HepG2 (cell line): ENCODE measurements around the gene ITM2B. TPM values are rescaled to one million over a fixed set of nuclear protein-coding genes. Genes with fewer than 3 reads are reported as not detected.

Experiments used
- BRCA1 ChIP-seq: sonication (generic); formaldehyde crosslinking; IDR thresholded peaks from 2 replicates; pipeline ENCODE4 v1.4.0; 2020; ENCODE audit warnings: missing genetic modification reagents
- CC2D1A ChIP-seq: sonication (generic); formaldehyde crosslinking; IDR thresholded peaks from 2 replicates; pipeline ENCODE4 v1.8.1; 2023; ENCODE audit warnings: mild to moderate bottlenecking, missing genetic modification reagents
- HDAC6 ChIP-seq: fragments of 200-600 bp; sonication (generic); IDR thresholded peaks from 2 replicates; pipeline ENCODE4 v1.7.0; 2017; ENCODE audit warnings: mild to moderate bottlenecking, antibody characterized with exemption, low read length, low read depth
- HIVEP1 ChIP-seq: sonication (generic); formaldehyde crosslinking; IDR thresholded peaks from 2 replicates; pipeline ENCODE4 v1.4.0; 2020; ENCODE audit warnings: mild to moderate bottlenecking, missing genetic modification reagents
- HOXA3 ChIP-seq: sonication (generic); formaldehyde crosslinking; IDR thresholded peaks from 2 replicates; pipeline ENCODE4 v1.5.0; 2020; ENCODE audit warnings: missing genetic modification reagents
- HOXA5 ChIP-seq: sonication (generic); formaldehyde crosslinking; IDR thresholded peaks from 2 replicates; pipeline ENCODE4 v1.4.0; 2020; ENCODE audit warnings: missing genetic modification reagents
- KLF11 ChIP-seq: IDR thresholded peaks from 2 replicates; pipeline ENCODE4 v1.6.1; 2016; ENCODE audit warnings: missing compliant biosample characterization
- MEF2D ChIP-seq: sonication (generic); formaldehyde crosslinking; IDR thresholded peaks from 2 replicates; pipeline ENCODE4 v1.5.1; 2020; ENCODE audit warnings: mild to moderate bottlenecking, missing genetic modification reagents
- NCOA2 ChIP-seq: sonication (generic); formaldehyde crosslinking; IDR thresholded peaks from 2 replicates; pipeline ENCODE4 v1.8.0; 2022; ENCODE audit warnings: inconsistent platforms
- NFE2 ChIP-seq: sonication (generic); formaldehyde crosslinking; IDR thresholded peaks from 2 replicates; pipeline ENCODE4 v1.4.0; 2020; ENCODE audit warnings: missing genetic modification reagents
- NFIB ChIP-seq: sonication (generic); formaldehyde crosslinking; IDR thresholded peaks from 2 replicates; pipeline ENCODE4 v1.9.0; 2021; ENCODE audit warnings: missing genetic modification reagents, mild to moderate bottlenecking, borderline replicate concordance
- ONECUT2 ChIP-seq: sonication (generic); formaldehyde crosslinking; IDR thresholded peaks from 2 replicates; pipeline ENCODE4 v1.4.0; 2020; ENCODE audit warnings: missing genetic modification reagents
- RXRA ChIP-seq: sonication (generic); formaldehyde crosslinking; IDR thresholded peaks from 2 replicates; pipeline ENCODE4 v1.5.1; 2020; ENCODE audit warnings: missing genetic modification reagents
- SMC3 ChIP-seq: IDR thresholded peaks from 2 replicates; pipeline ENCODE4 v1.6.1; 2011; ENCODE audit warnings: low read length, improper control_type of control experiment
- ZBTB8A ChIP-seq: sonication (generic); formaldehyde crosslinking; IDR thresholded peaks from 2 replicates; pipeline ENCODE4 v1.4.0; 2020; ENCODE audit warnings: mild to moderate bottlenecking, low read depth, missing genetic modification reagents, borderline replicate concordance
- ZEB1 ChIP-seq: IDR thresholded peaks from 2 replicates; pipeline ENCODE4 v1.6.1; 2012; ENCODE audit warnings: mild to moderate bottlenecking, low read depth, inconsistent platforms; ENCODE audit not compliant: insufficient replicate concordance
- ZNF136 ChIP-seq: sonication (generic); formaldehyde crosslinking; IDR thresholded peaks from 2 replicates; pipeline ENCODE4 v1.8.1; 2022; ENCODE audit warnings: low read depth, mild to moderate bottlenecking, moderate library complexity, missing genetic modification reagents
- ZNF160 ChIP-seq: sonication (generic); formaldehyde crosslinking; IDR thresholded peaks from 2 replicates; pipeline ENCODE4 v1.8.0; 2022; ENCODE audit warnings: mild to moderate bottlenecking, inconsistent platforms, missing genetic modification reagents
- ZNF329 ChIP-seq: sonication (generic); formaldehyde crosslinking; IDR thresholded peaks from 2 replicates; pipeline ENCODE4 v1.9.0; 2021; ENCODE audit warnings: low read depth, mild to moderate bottlenecking, missing genetic modification reagents
- ZNF484 ChIP-seq: sonication (generic); formaldehyde crosslinking; IDR thresholded peaks from 2 replicates; pipeline ENCODE4 v1.5.1; 2020; ENCODE audit warnings: mild to moderate bottlenecking, low read depth, missing genetic modification reagents, borderline replicate concordance
- ZNF549 ChIP-seq: sonication (generic); formaldehyde crosslinking; IDR thresholded peaks from 2 replicates; pipeline ENCODE4 v1.5.0; 2020; ENCODE audit warnings: missing genetic modification reagents
- ZNF607 ChIP-seq: sonication (generic); formaldehyde crosslinking; IDR thresholded peaks from 2 replicates; pipeline ENCODE4 v1.5.1; 2020; ENCODE audit warnings: missing genetic modification reagents, mild to moderate bottlenecking, borderline replicate concordance
- polyA plus RNA-seq, 8 experiments: library from polyadenylated mRNA; depleted of rRNA in 3 of 8; stranded (reverse) in 7 of 8; unstranded in 1 of 8; fragments of >200 nt; fragmentation: Illumina TruSeq in 4 of 8; extraction: Trizol in 4 of 8; gene quantifications; 2 replicates each; pipeline versions ENCODE4 v1.2.1 to v1.2.3, GENCODE V29; 2011 to 2016; ENCODE audit warnings: low read depth in 4 of 8, missing spikeins in 1 of 8, mixed read lengths in 1 of 8; ENCODE audit not compliant: insufficient read depth in 1 of 8
- total RNA-seq, 5 experiments: library from RNA; depleted of rRNA; stranded (reverse); fragments of >200 nt; fragmentation: Illumina TruSeq; extraction: Trizol; gene quantifications; 2 replicates each; pipeline ENCODE4 v1.2.3, GENCODE V29; 2016; ENCODE audit warnings: low read depth in 1 of 5
- TF ChIP-seq, protein P1 (sequence below): sonication (generic); formaldehyde crosslinking; IDR thresholded peaks from 2 replicates; pipeline ENCODE4 v1.9.0; 2022; ENCODE audit warnings: missing genetic modification reagents, mild to moderate bottlenecking, borderline replicate concordance
- TF ChIP-seq, protein P2 (sequence below): sonication (generic); formaldehyde crosslinking; IDR thresholded peaks from 2 replicates; pipeline ENCODE4 v1.5.1; 2020; ENCODE audit warnings: missing genetic modification reagents, mild to moderate bottlenecking, borderline replicate concordance
- TF ChIP-seq, protein P3 (sequence below): sonication (generic); formaldehyde crosslinking; IDR thresholded peaks from 2 replicates; pipeline ENCODE4 v1.8.0; 2023; ENCODE audit warnings: mild to moderate bottlenecking, missing genetic modification reagents
- TF ChIP-seq, protein P4 (sequence below): sonication (generic); formaldehyde crosslinking; IDR thresholded peaks from 2 replicates; pipeline ENCODE4 v1.4.0; 2020; ENCODE audit warnings: missing genetic modification reagents

Gene ITM2B
- total and polyA plus RNA-seq, 2 of the 13 experiments (the other 11 are each of a cell fraction or from before 2014, with no cell fraction given) = 158 to 373 TPM

GRCh38 chr13:48232420-48233045, 473 bp upstream of the ITM2B start (continued):
- TF ChIP-seq, protein P1, sequence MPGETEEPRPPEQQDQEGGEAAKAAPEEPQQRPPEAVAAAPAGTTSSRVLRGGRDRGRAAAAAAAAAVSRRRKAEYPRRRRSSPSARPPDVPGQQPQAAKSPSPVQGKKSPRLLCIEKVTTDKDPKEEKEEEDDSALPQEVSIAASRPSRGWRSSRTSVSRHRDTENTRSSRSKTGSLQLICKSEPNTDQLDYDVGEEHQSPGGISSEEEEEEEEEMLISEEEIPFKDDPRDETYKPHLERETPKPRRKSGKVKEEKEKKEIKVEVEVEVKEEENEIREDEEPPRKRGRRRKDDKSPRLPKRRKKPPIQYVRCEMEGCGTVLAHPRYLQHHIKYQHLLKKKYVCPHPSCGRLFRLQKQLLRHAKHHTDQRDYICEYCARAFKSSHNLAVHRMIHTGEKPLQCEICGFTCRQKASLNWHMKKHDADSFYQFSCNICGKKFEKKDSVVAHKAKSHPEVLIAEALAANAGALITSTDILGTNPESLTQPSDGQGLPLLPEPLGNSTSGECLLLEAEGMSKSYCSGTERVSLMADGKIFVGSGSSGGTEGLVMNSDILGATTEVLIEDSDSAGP (CRISPR knock-in tag) = 0 out of 2 replicates have a peak, but pooled peaks have one; percentile 1
- TF ChIP-seq ZNF484 (CRISPR knock-in tag) (no peak), RXRA (CRISPR knock-in tag) (peak; percentile 27; the same call in 1 of the 2 replicates), HOXA5 (CRISPR knock-in tag) (peak; percentile 61), NCOA2 (CRISPR knock-in tag) (peak; percentile 37; the same call in 1 of the 2 replicates), ZNF329 (CRISPR knock-in tag) (no peak), HDAC6 (no peak), CC2D1A (CRISPR knock-in tag) (no peak), ZNF136 (0 out of 2 replicates have a peak, but pooled peaks have one; percentile 13), SMC3 (no peak), HIVEP1 (CRISPR knock-in tag) (no peak), ZNF160 (CRISPR knock-in tag) (no peak), ZBTB8A (CRISPR knock-in tag) (no peak), ONECUT2 (CRISPR knock-in tag) (no peak), MEF2D (CRISPR knock-in tag) (no peak; the same call in 1 of the 2 replicates), ZNF549 (CRISPR knock-in tag) (no peak), NFIB (CRISPR knock-in tag) (no peak), BRCA1 (0 out of 2 replicates have a peak, but pooled peaks have one; percentile 44), ZEB1 (no peak), KLF11 (no peak), NFE2 (CRISPR knock-in tag) (no peak), ZNF607 (CRISPR knock-in tag) (peak; percentile 12; the same call in 1 of the 2 replicates), HOXA3 (CRISPR knock-in tag) (0 out of 2 replicates have a peak, but pooled peaks have one; percentile 10)
- TF ChIP-seq, protein P2, sequence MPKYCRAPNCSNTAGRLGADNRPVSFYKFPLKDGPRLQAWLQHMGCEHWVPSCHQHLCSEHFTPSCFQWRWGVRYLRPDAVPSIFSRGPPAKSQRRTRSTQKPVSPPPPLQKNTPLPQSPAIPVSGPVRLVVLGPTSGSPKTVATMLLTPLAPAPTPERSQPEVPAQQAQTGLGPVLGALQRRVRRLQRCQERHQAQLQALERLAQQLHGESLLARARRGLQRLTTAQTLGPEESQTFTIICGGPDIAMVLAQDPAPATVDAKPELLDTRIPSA = no peak
- TF ChIP-seq, protein P3, sequence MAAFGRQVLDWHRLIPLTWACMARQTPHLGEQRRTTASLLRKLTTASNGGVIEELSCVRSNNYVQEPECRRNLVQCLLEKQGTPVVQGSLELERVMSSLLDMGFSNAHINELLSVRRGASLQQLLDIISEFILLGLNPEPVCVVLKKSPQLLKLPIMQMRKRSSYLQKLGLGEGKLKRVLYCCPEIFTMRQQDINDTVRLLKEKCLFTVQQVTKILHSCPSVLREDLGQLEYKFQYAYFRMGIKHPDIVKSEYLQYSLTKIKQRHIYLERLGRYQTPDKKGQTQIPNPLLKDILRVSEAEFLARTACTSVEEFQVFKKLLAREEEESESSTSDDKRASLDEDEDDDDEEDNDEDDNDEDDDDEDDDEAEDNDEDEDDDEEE = no peak
- TF ChIP-seq, protein P4, sequence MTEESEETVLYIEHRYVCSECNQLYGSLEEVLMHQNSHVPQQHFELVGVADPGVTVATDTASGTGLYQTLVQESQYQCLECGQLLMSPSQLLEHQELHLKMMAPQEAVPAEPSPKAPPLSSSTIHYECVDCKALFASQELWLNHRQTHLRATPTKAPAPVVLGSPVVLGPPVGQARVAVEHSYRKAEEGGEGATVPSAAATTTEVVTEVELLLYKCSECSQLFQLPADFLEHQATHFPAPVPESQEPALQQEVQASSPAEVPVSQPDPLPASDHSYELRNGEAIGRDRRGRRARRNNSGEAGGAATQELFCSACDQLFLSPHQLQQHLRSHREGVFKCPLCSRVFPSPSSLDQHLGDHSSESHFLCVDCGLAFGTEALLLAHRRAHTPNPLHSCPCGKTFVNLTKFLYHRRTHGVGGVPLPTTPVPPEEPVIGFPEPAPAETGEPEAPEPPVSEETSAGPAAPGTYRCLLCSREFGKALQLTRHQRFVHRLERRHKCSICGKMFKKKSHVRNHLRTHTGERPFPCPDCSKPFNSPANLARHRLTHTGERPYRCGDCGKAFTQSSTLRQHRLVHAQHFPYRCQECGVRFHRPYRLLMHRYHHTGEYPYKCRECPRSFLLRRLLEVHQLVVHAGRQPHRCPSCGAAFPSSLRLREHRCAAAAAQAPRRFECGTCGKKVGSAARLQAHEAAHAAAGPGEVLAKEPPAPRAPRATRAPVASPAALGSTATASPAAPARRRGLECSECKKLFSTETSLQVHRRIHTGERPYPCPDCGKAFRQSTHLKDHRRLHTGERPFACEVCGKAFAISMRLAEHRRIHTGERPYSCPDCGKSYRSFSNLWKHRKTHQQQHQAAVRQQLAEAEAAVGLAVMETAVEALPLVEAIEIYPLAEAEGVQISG (CRISPR knock-in tag) = no peak
